GM18499 (cell line): ENCODE data around the gene SETD2.

Experiments
- ATAC-seq: cut with Tn5 transposase; IDR thresholded peaks from one replicate; pipeline ENCODE4 v1.9.1; 2021; ENCODE audit warnings: moderate number of reproducible peaks; ENCODE audit not compliant: insufficient read depth, unreplicated experiment

The SETD2 gene

DNA sequence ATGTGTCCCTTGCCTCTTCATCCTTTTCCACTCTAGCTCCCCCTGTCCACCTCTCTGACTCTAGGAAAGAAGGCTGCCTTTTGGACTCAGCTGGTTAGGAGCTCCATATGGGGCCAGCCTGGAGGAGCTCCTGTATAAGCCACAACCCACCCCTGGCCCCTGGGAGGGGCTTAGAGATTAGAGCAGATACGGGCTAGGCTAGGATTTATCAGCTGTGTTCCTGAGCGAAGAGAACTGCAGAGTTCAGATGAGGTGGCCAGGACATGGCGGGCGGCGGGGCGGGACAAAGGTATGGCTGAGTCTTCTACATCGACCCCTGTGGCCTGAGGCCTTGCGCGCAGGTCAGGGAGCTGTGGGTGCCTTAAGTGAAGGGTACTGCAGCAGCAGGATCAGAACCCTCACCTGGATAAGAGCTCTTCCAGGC, 176.6 kb downstream of the SETD2 start:
- ATAC-seq, result no peak

DNA sequence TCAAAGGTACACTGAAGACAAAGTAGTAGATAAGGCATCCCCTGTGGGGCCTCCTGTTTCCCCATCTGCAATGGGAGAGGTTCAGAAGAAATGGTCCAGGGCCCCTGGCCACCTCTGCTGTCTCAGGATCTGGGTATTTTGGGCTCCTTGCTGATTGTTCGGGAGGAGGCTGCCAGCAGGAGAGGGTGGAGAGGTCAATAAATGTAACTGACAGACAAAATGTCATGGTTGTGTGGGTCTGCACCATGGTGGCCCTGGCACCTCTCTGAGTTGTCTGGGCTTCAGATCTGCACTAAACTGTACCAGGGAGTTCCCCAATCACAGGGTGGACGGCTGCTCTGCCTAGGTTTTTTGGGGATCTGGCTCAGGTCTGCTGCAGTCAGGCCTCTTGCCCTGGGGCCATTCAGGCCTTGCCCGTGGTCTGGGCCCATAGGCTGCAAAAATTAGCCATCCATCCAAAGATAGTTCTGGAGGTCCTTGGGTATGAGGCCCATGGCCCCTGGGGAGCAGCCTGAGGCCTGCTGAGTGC, 177.1 kb downstream of the SETD2 start:
- ATAC-seq, result no peak

DNA sequence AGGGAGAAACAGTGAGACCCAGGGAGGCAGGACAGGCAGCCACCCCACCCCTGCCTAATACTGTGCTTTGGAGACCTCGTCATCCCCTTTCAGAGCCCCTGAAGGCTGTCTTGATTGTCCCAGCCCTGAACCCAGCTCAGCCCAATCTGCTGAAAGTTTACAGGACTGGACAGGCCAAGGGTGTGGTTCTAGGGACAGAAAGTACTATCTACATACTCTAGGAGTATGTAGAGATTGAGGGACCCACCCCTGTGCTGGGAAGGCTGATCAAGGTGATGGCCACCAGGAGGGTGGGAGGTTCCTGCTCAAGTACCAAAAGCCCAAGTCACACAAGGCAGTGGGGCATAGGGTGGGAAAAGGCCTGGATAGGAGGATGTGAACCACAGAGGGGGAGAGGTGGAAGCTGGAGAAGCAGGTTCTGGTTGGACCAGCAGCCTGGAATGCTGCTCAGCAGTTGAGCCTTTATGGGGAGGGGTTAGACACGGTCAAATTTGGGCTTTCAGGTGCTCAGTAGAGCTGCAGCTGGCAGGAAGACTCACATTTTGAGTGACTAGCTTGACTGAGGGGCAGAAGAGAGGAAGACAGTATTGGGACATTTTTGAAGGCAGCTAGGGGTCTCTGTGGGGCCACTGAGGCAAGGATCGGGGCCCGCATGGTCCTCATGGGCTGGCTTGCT, 177.7 kb downstream of the SETD2 start:
- ATAC-seq, result no peak

DNA sequence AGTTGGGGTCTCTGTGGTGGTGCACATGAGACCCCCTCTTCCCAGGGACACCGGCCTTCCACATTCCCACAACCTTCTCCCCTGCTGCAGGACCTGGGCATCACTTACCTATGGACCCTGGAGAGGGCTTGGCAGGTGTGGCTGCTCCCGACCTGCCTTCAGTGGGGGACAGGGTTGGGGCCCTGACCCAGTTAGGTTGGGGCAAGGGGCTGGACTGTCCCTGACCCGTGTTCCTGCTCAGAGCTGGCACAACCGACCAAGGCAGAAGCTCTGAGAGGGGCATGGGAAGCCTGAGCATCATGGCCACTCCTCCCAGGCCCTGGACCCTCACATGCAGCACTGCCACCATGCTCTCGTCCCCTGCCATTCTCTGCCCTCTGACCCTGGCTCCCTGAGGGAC, 178.3 kb downstream of the SETD2 start:
- no peak for ATAC-seq

DNA sequence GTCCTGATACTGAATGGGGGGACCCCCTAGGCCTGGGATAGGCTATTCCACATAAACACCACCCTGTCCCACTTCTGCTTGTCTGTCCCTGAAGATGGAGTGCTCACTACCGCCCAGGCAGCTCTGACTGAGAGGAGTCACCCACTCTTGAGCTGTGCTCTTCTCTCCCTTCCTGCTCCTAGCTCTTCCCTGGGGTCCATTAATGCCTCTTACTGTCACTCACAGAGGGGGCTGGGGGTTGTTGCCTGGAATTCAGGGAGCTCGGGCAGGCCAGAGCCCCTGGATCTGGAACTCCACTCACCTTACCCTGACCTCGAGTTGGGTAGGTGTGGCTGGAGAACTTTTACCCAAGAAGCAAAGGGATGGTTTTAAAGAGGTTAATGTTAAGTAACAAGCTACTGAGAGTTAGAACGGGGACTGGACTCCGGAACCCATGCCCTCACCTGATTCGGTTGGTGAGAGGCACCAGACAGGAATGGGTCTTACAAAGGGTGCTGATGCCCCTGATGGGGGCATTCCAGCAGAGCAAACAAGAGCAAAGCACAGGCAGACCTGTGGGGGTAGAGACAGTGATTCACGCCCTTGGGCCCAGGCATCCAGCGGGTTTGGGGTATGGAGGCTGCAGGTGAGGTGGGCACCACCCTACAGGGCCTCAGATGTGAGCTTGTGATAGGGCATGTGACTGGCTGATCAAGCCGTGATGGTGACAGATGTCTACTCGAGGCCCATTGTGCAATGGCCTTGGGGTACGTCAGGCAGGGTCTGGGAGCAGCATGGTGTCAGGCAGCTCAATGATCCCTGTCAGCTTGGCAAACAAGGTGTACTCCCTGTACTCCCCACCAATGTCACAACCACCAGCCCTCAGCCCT, 179.1 kb downstream of the SETD2 start:
- ATAC-seq, result no peak

DNA sequence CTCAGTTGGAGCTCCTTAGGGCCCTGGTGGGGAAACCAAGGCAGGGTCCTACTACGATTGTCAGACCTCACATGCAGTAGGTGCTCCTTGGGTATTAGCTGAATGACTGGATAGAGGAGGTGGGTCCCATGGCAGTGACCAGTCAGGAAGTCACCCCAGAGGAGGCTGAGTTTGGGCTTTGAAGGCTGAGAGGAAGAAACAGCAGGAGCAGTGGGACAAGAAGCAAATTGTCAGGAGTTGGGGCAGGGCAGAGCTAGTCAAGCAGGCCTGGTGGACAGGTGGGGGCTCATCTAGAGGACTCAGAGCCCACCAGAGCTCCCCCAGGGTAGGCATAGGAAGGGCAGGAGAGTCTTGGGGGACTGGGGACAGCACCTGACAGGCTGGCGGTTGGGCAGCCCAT, 181.4 kb downstream of the SETD2 start:
- ATAC-seq, result no peak

DNA sequence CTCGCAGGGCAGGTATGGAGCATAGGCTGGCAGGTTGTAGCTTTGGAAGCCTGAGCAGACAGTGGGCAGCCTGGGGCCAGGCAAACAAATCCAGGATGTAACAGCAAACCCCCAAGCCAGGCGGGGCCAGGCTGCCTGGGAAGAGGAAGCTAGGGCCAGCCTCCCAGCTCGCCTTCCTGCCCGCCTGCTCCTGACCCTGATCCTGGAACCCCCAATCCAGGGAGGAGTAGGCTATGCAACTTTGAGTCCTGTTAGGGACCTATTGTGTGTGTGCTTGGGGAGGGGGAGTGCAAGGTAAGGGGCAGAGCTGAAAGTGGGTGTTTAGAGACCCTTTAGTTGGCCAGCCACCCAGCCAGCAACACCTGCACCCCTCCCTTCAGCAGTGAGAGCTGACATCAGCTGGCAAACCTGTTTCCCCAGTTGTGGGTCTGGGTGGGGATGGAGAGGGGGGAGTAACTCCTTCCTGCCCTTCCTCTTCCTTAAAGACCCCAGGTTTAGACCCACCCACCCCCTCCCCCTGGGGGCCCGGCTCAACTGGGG, 181.9 kb downstream of the SETD2 start:
- no peak for ATAC-seq

DNA sequence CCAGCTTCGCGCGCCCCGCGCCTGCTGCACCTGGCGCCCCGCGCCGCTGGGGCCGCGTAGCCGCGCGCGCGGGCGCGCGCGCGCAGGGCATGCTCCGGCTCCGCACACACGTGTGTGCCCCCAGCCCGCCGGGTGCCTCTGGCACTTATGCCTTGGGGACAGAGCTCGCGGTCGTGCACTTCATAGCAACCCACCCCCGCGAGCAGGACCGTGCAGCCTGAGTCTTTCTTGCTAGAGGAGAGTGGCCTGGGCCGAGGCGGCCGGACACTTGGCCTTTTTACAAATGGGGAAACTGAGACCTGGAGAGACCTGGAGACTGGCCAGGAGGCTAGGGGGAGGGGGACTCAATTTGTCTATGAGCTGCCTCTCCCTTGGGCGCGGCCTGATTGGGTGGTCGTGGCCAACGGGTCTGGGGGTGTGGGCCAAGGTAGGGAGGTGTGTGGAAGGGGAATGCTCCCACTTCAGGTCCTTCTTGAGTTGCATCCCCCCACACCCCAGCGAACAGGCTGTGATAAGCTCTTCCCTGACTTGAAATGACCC, 183.9 kb downstream of the SETD2 start:
- ATAC-seq, result no peak

DNA sequence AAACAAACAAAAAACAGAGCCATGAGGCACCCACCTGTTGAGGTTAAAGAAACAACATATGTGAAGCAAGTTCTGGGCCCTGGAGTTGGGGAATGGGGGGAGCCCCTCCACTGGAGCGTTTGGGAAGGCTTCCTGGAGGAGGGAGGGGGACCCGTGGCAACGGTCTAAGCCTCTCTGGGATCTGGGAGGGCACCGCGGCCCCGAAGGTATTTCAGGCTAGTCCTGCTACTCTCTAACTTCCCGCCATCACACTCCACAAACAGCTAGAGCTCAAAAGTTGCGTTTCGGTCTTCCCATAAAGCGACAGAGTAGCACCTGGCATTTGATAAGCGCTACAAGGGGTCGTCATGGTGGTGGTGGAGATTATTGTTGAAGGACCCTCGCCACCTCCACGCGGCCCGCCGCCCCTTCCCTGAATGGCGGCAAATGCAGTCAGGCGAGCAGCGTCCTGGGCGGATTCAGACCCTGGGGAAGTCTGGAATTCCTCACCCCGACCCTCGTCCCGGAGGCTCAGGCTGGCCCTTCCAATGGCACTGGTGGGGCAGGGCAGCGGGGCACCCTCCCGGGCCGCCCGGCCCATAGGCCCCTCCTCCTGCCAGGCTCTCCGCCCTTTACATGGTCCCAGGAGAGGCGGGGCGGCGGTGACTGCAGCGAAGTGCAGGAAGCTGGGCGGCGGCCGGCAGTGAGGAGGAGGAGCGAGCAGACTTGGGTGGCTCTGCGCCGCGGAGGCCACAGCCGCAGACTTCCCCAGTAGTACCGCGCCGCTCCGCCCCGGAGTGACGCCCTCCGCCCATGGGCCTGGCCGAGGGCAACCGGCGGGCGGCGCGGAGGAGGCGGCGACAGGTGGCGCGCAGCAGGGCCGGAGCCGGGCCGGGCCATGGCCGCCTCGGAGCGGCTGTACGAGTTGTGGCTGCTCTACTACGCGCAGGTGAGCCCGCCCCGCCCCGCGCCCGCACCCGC, 184.6 kb downstream of the SETD2 start, which contains the start of gene NBEAL2:
TSS of gene NBEAL2 (plus strand) at position 682 of the 960 bp plus-strand sequence. CDS start at position 878, 196 bp downstream.
- peak; percentile 56 for ATAC-seq

DNA sequence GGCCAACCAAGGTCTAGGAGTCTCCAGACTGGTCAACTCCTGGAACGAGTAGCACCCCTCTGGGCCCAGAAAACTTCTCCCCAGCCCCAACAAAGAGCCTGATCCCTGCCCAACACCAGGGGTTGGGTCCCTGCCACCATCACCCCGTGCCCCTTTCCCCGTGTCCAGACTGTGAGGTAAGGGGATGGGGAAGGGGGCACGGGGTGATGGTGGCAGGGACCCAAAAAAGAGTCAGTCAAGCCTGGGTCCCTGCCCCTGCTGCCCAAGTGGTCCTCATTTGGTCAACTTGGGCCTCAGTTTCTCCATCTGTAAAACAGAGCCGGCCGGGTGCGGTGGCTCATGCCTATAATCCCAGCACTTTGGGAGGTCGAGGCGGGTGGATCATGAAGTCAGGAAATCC, 185.5 kb downstream of the SETD2 start:
- ATAC-seq, result no peak

DNA sequence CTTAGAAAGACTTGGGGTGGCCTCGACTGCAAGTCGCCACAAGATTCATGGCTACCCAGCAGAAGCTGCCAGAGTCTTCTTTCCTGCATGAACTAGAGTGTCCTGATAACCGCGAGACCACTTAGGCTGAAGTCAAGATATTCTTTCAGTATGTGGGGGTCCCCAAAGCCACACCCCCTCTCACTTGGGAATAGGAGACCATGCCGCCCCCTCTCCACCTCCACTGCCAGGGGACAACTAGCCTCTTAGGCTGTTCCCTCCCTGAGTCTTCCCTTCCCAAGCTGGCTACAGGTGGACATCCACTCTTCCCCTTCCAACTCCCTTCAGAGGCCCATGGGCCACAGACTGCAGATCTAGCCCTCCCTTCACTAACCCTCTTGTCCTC, 186.1 kb downstream of the SETD2 start:
- no peak for ATAC-seq

DNA sequence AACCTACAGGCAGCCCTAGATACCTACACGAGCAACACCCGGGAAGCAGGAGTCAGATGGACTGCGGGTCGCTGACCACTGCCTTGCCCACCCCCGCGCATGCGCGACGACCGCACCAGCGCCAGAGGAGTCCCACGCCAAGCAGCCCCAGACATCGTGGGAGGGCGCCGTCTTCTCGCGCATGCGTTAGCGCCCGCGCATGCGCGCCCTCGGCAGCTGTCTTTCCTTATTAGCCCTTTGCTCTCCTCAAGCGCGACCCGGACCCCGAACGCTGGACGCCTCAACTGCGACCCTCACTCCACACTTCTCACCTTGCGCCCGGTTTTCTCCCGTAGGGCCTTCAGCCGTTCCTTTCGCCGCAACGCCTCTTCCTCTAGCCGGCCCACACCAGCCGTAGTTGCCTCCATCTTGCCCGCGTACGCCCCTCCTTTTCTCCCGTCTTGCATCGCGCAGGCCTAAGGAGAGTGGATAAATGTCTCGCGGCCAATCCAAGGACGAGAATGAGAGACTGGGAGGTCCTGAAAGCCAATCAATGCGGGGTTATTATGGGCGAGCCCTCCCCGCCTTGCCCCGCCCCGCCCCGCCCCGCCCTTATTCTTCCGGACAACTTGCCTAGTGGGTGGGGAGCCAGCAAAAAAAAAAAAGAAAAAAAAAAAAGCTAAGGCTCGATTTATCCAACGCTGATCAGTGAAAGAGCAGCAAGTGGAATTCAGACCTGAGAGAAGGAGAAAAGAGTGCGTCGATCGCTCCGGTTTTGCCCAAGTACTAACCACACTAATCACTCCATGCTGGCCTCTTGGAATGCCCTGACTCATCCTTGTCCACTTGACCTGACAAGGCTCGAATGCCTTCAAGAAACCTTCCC, 187.4 kb downstream of the SETD2 start, which contains the start of gene CCDC12:
TSS of gene CCDC12 (minus strand) at position 420 of the 865 bp plus-strand sequence. CDS start at position 407, 13 bp downstream.
- no peak for ATAC-seq

DNA sequence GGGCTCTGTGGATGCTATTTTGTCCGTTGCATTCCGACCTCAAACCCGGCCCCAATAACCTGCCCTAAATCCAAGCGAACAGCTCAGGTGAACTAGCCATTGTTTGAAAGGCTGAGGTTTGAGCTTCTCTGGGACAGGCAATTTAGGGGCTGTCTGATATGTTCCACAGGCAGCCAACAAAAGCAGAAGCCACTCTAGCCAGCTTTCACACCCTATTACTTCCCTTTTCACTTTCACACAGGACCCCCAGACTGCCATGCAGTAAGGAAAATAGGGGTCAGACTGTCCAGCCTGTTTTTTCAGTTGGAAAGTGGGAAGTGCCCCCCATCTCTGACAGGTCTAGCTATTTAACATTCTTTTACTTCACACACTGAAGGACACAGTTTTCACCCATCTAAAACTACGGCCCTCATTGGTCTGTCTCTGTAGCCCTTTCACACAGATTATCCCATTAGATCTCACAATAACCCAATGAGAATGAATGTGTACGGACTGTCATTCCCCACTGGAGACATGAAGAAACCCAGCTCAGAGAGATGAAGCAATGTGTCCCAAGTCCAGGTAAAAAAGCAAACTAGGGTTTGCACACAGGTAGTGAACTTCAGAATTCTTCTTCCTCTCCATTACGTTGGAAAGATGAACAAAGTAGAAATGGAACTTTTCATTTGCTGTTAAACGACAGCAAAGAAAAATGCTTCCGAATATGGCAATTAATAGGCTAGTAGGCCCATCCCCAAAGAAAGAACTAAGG, 189.3 kb downstream of the SETD2 start:
- ATAC-seq, result no peak

DNA sequence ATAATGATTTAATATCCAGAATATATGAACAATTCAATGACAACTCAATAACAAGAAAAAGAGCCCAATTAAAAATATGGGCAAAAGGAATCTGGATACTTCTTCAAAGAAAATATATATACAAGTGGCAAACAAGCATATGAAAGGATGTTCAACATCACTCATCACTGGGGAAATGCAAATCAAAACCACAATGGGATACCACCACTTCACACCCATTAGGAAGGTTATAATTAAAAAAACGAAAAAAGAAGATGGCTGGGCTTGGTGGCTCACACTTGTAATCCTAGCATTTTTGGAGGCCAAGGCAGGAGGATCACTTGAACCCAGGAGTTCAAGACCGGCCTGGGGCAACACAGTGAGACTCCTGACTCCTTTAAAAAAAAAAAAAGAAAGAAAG, 191.5 kb downstream of the SETD2 start:
- ATAC-seq, result no peak

DNA sequence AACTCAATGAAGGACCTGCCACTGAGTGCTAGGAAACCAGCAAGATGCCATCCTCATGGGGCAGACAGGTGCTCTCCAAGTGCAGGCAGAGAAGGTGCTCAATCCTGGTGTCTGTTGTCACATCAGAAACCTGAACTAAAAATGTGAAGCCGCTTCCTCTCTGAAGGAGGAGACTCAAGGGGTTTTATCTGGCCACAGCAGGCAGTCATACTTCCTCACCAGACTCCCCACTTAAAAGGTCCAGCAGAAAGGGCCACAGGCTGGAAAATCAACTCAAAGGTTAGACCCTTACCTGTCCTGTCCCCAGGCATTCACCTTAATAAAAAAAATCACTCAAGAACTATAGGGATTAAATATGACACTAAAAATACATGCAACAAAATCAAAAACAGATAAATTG, 192.2 kb downstream of the SETD2 start:
- no peak for ATAC-seq

DNA sequence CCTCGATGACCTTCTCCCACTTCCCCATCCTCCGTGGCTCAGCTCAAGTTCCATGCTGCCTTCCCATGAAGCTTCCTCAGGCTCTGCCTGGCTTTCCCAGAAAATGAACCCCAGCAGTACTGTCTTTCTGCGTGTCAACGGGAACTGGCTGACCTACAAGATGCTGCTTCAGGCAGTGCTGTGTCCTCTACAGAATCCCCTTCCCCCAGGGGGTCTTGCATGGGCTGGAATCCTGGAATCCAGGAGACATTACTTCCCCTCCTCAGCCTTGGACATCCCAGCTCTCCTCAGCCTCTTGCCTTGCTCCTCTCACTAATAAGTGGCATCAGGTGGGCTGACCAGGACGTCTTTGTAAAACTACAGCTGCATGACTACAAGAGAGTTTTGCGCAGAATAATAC, 192.8 kb downstream of the SETD2 start:
- no peak for ATAC-seq

DNA sequence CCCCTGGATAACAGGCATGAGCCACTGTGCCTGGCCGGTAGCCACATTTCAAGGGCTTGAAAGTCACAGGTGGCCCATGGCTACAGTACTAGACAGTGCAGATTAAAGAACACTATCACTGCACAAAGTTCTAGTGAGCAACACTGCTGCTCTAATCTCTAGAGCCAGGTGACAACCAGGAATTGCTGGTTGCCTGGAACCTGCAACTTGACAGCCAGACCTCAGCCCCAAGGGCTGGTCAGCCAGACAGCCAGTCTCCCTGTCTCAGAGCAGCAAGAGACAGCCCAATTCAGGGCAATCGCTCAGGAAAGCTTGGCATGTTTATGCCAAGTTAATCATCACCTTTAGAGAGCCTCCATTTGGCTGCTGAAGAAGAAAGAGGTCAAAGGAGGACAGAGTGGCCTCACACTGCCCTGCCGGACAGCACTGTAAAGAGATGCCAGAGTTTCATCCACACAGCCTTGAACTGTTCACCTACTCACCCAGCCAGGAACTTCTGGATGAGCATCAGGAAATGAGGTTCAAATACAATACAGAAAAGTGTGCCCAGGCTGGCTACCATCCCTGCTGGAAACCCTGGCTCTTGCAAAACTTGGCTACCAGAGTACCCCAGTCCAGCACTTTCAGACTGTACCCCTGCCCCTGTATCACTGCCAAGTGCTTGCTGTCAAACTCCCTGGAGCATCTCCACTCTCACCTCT, 193.4 kb downstream of the SETD2 start:
- ATAC-seq, result no peak
